Skeletal muscle tissue (tissue), 4 donors: ENCODE results near the gene SYPL1. TPM values are rescaled to one million over a fixed set of nuclear protein-coding genes. Genes with fewer than 3 reads are reported as not detected.

Source experiments
- H3K27ac ChIP-seq: one replicate; pipeline ENCODE4 v1.7.0; 2013; ENCODE audit warnings: mild to moderate bottlenecking, low read depth, low read length, inconsistent platforms
- H3K27me3 ChIP-seq, 3 donors: one replicate each; pipeline ENCODE4 v1.7.0; 2013; ENCODE audit warnings: low read length in 3 of 3; ENCODE audit not compliant: control insufficient read depth in 3 of 3, insufficient read depth in 3 of 3
- H3K36me3 ChIP-seq, 3 donors: one replicate each; pipeline ENCODE4 v1.7.0; 2013; ENCODE audit warnings: low read length in 3 of 3; ENCODE audit not compliant: control insufficient read depth in 3 of 3, insufficient read depth in 3 of 3
- H3K4me1 ChIP-seq, 3 donors: one replicate each; pipeline ENCODE4 v1.7.0; 2013; ENCODE audit warnings: low read length in 3 of 3, mild to moderate bottlenecking in 3 of 3; ENCODE audit not compliant: control insufficient read depth in 3 of 3, insufficient read depth in 3 of 3
- H3K4me3 ChIP-seq, 3 donors: one replicate each; pipeline ENCODE4 v1.7.0; 2013; ENCODE audit warnings: low read length in 3 of 3
- H3K9ac ChIP-seq, 3 donors: one replicate each; pipeline ENCODE4 v1.7.0; 2013; ENCODE audit warnings: low read length in 3 of 3, mild to moderate bottlenecking in 3 of 3, moderate library complexity in 2 of 3, low read depth in 1 of 3
- H3K9me3 ChIP-seq, 3 donors: one replicate each; pipeline ENCODE4 v1.7.0; 2013; ENCODE audit warnings: low read length in 3 of 3; ENCODE audit not compliant: control insufficient read depth in 3 of 3
- total RNA-seq: library from RNA; depleted of rRNA; stranded (reverse); fragments of >200 nt; gene quantifications from one replicate; pipeline ENCODE4 v1.2.3, GENCODE V29; 2014
- donor health status: Osteomylitis.

SYPL1 gene
- total RNA-seq, 1 donor from 2014 or later = 53.2 TPM

GRCh38 chr7:106070567-106071254 is 41.4 kb downstream of the SYPL1 start:
- H3K4me1 ChIP-seq = peaks cover 6 to 44% (median 41%) of the 10 kb centered on the region in 3 donors
- H3K9ac ChIP-seq = no peak overlapping the region
- no peaks in the 10 kb centered on the region for H3K36me3 ChIP-seq
- H3K4me3 ChIP-seq = no peak overlapping the region
- no peaks in the 10 kb centered on the region for H3K9me3 ChIP-seq
- H3K27ac ChIP-seq = peak overlapping the region; percentile 59
- H3K27me3 ChIP-seq = no peaks in the 10 kb centered on the region

GRCh38 chr7:106070201-106070551 is 41.9 kb downstream of the SYPL1 start:
- Histone ChIP-seq H3K36me3 (no peaks in the 10 kb centered on the region), H3K27ac (no peak overlapping the region), H3K9me3 (no peaks in the 10 kb centered on the region), H3K27me3 (no peaks in the 10 kb centered on the region), H3K4me1 (peaks cover 11 to 49% (median 46%) of the 10 kb centered on the region in 3 donors), H3K4me3 (no peak overlapping the region), H3K9ac (no peak overlapping the region)

GRCh38 chr7:106069471-106070200 is 42.5 kb downstream of the SYPL1 start:
- Histone ChIP-seq H3K4me3 (no peak overlapping the region), H3K36me3 (no peaks in the 10 kb centered on the region), H3K27me3 (no peaks in the 10 kb centered on the region), H3K9ac (no peak overlapping the region), H3K27ac (no peak overlapping the region), H3K9me3 (no peaks in the 10 kb centered on the region), H3K4me1 (peaks cover 16 to 52% (median 51%) of the 10 kb centered on the region in 3 donors)

- H3K27ac ChIP-seq = no peak overlapping the region
- H3K9ac ChIP-seq = no peak overlapping the region
- H3K9me3 ChIP-seq = no peaks in the 10 kb centered on the region
- no peaks in the 10 kb centered on the region for H3K36me3 ChIP-seq
- peaks cover 23 to 52% (median 51%) of the 10 kb centered on the region in 3 donors for H3K4me1 ChIP-seq
- H3K27me3 ChIP-seq = no peaks in the 10 kb centered on the region
- H3K4me3 ChIP-seq = no peak overlapping the region
These were observed 43.1 kb downstream of the SYPL1 start for GRCh38 chr7:106068986-106069385.

- peaks cover 23 to 48% (median 47%) of the 10 kb centered on the region in 3 donors for H3K4me1 ChIP-seq
- H3K9ac ChIP-seq = no peak overlapping the region
- H3K36me3 ChIP-seq = no peaks in the 10 kb centered on the region
- H3K4me3 ChIP-seq = no peak overlapping the region
- no peak overlapping the region for H3K27ac ChIP-seq
- no peaks in the 10 kb centered on the region for H3K27me3 ChIP-seq
- no peaks in the 10 kb centered on the region for H3K9me3 ChIP-seq
These were observed 43.6 kb downstream of the SYPL1 start for GRCh38 chr7:106068538-106068961.

- H3K27ac ChIP-seq = no peak overlapping the region
- peaks cover 23 to 47% (median 44%) of the 10 kb centered on the region in 3 donors for H3K4me1 ChIP-seq
- H3K9me3 ChIP-seq = no peaks in the 10 kb centered on the region
- H3K9ac ChIP-seq = no peak overlapping the region
- no peaks in the 10 kb centered on the region for H3K27me3 ChIP-seq
- no peaks in the 10 kb centered on the region for H3K36me3 ChIP-seq
- no peak overlapping the region for H3K4me3 ChIP-seq
These were observed 44.4 kb downstream of the SYPL1 start for GRCh38 chr7:106067678-106068077.

GRCh38 chr7:106065575-106066500 is 46.3 kb downstream of the SYPL1 start:
- peaks cover 19 to 41% (median 40%) of the 10 kb centered on the region in 3 donors for H3K4me1 ChIP-seq
- peak overlapping the region; percentile 63 to 68 (median 64) for H3K4me3 ChIP-seq

GRCh38 chr7:106064771-106065574 is 47.1 kb downstream of the SYPL1 start:
- H3K36me3 ChIP-seq = no peaks in the 10 kb centered on the region
- no peaks in the 10 kb centered on the region for H3K9me3 ChIP-seq
- H3K4me3 ChIP-seq = peak overlapping the region; percentile 63 to 68 (median 64)
- H3K27me3 ChIP-seq = no peaks in the 10 kb centered on the region
- H3K27ac ChIP-seq = peak overlapping the region; percentile 85
- H3K9ac ChIP-seq = peak overlapping the region; percentile 73 to 83 (median 77)
- peaks cover 19 to 36% (median 33%) of the 10 kb centered on the region in 3 donors for H3K4me1 ChIP-seq

More at GRCh38 chr7:106065575-106066500, 46.3 kb downstream of the SYPL1 start:
- peak overlapping the region; percentile 73 to 83 (median 77) for H3K9ac ChIP-seq
- H3K9me3 ChIP-seq = no peaks in the 10 kb centered on the region
- H3K27me3 ChIP-seq = no peaks in the 10 kb centered on the region
- H3K36me3 ChIP-seq = no peaks in the 10 kb centered on the region
- H3K27ac ChIP-seq = peak overlapping the region; percentile 85

GRCh38 chr7:106064316-106064715 is 47.8 kb downstream of the SYPL1 start:
- H3K27ac ChIP-seq = peak overlapping the region; percentile 85
- H3K4me3 ChIP-seq = peak overlapping the region; percentile 63 to 68 (median 64)
- no peaks in the 10 kb centered on the region for H3K27me3 ChIP-seq
- H3K36me3 ChIP-seq = no peaks in the 10 kb centered on the region
- peak overlapping the region; percentile 9 to 83 (median 66) for H3K9ac ChIP-seq
- H3K9me3 ChIP-seq = no peaks in the 10 kb centered on the region
- peaks cover 19 to 31% (median 27%) of the 10 kb centered on the region in 3 donors for H3K4me1 ChIP-seq
